ENCODE measurements around the gene CHMP1A. TPM values are rescaled to one million over a fixed set of nuclear protein-coding genes. Genes with fewer than 3 reads are reported as not detected.

Gene CHMP1A
- polyA plus RNA-seq, 1 donor (not counting 4 experiments of a cell fraction or from before 2014, with no cell fraction given): 64.1 TPM

GRCh38 chr16:89660146-89660545, 2.6 kb upstream of the CHMP1A start:
- Histone ChIP-seq H3K4me2 (ENCODE audit: control insufficient read depth, extremely low read depth, insufficient read depth, low read depth, low read length) (no peak overlapping the region), H3K9ac (ENCODE audit: control insufficient read depth, extremely low read depth, insufficient read depth, low read length) (no peak overlapping the region), H4K20me1 (ENCODE audit: control insufficient read depth, extremely low read depth, insufficient read depth, low read length) (peaks cover 3% of the 10 kb centered on the region), H3K4me3 (ENCODE audit: control insufficient read depth in 2 of 3, extremely low read depth in 1 of 3, insufficient read depth in 2 of 3, low read depth in 1 of 3, low read length in 3 of 3) (no peak overlapping the region), H3K27ac (ENCODE audit: control insufficient read depth, insufficient read depth, low read length) (no peak overlapping the region), H2AFZ (ENCODE audit: control insufficient read depth, low read length) (no peak overlapping the region), H3K9me3 (ENCODE audit: control insufficient read depth, low read depth, low read length) (no peaks in the 10 kb centered on the region), H3K9me1 (ENCODE audit: control insufficient read depth, extremely low read depth, insufficient read depth, low read length) (no peaks in the 10 kb centered on the region), H3K79me2 (ENCODE audit: control insufficient read depth, insufficient read depth, low read length) (peaks cover 51% of the 10 kb centered on the region), H3K27me3 (ENCODE audit: control insufficient read depth, extremely low read depth, insufficient read depth, low read length) (no peaks in the 10 kb centered on the region), H3K4me1 (ENCODE audit: control insufficient read depth, extremely low read depth, insufficient read depth, low read length) (peaks cover 13% of the 10 kb centered on the region), H3K36me3 (ENCODE audit: control insufficient read depth in 2 of 2, extremely low read depth in 1 of 2, insufficient read depth in 2 of 2, low read length in 2 of 2) (peaks cover 13 to 27% of the 10 kb centered on the region in 2 experiments)
- dilution Hi-C loops (cut with MboI; ENCODE audit: extremely low pct_ligation_motif_present, low sequenced_read_pairs): no loop called here
- DNase-seq (ENCODE audit: low read depth, low spot score) (no peak), FAIRE-seq (no peak)
- TF ChIP-seq EZH2 (IDR thresholded peaks at IDR 0.05; ENCODE audit: low read length): no peak
- TF ChIP-seq CTCF (optimal IDR thresholded peaks at IDR 0.05 in 1 of 3, IDR thresholded peaks at IDR 0.05 in 1 of 3, conservative IDR thresholded peaks at IDR 0.05 in 1 of 3; ENCODE audit: extremely low read depth in 1 of 3, insufficient read depth in 2 of 3, low read length in 3 of 3): no peak

- peak overlapping the region; percentile 70 for H3K27ac ChIP-seq (ENCODE audit: control insufficient read depth, insufficient read depth, low read length)
- peaks cover 65% of the 10 kb centered on the region for H3K79me2 ChIP-seq (ENCODE audit: control insufficient read depth, insufficient read depth, low read length)
- DNase-seq (ENCODE audit: low read depth, low spot score) (no peak), FAIRE-seq (no peak)
- peaks cover 14 to 31% of the 10 kb centered on the region in 2 experiments for H3K36me3 ChIP-seq (ENCODE audit: control insufficient read depth in 2 of 2, extremely low read depth in 1 of 2, insufficient read depth in 2 of 2, low read length in 2 of 2)
- no peaks in the 10 kb centered on the region for H3K9me1 ChIP-seq (ENCODE audit: control insufficient read depth, extremely low read depth, insufficient read depth, low read length)
- peak overlapping the region; percentile 91 for H3K9ac ChIP-seq (ENCODE audit: control insufficient read depth, extremely low read depth, insufficient read depth, low read length)
- H3K27me3 ChIP-seq (ENCODE audit: control insufficient read depth, extremely low read depth, insufficient read depth, low read length): no peaks in the 10 kb centered on the region
- H3K4me3 ChIP-seq (ENCODE audit: control insufficient read depth in 2 of 3, extremely low read depth in 1 of 3, insufficient read depth in 2 of 3, low read depth in 1 of 3, low read length in 3 of 3): peak overlapping the region; percentile 78 to 99 (median 96)
- dilution Hi-C loops (cut with MboI; ENCODE audit: extremely low pct_ligation_motif_present, low sequenced_read_pairs): no loop called here
- peaks cover 13% of the 10 kb centered on the region for H3K4me1 ChIP-seq (ENCODE audit: control insufficient read depth, extremely low read depth, insufficient read depth, low read length)
- TF ChIP-seq EZH2 (IDR thresholded peaks at IDR 0.05; ENCODE audit: low read length) (no peak), CTCF (optimal IDR thresholded peaks at IDR 0.05 in 1 of 3, IDR thresholded peaks at IDR 0.05 in 1 of 3, conservative IDR thresholded peaks at IDR 0.05 in 1 of 3; ENCODE audit: extremely low read depth in 1 of 3, insufficient read depth in 2 of 3, low read length in 3 of 3) (no peak)
- H4K20me1 ChIP-seq (ENCODE audit: control insufficient read depth, extremely low read depth, insufficient read depth, low read length): peaks cover 3% of the 10 kb centered on the region
- H3K9me3 ChIP-seq (ENCODE audit: control insufficient read depth, low read depth, low read length): no peaks in the 10 kb centered on the region
- H2AFZ ChIP-seq (ENCODE audit: control insufficient read depth, low read length): peak overlapping the region; percentile 91
- peak overlapping the region; percentile 97 for H3K4me2 ChIP-seq (ENCODE audit: control insufficient read depth, extremely low read depth, insufficient read depth, low read depth, low read length)
Observed at GRCh38 chr16:89658221-89658879, 842 bp upstream of the CHMP1A start.
